ENCODE measurements around the gene CCDC201.
"Not testable (repeated sequence)": the region's sequence is repeated elsewhere in the genome, so short reads cannot be mapped to it uniquely, and the experiment has no call there.

DNA sequence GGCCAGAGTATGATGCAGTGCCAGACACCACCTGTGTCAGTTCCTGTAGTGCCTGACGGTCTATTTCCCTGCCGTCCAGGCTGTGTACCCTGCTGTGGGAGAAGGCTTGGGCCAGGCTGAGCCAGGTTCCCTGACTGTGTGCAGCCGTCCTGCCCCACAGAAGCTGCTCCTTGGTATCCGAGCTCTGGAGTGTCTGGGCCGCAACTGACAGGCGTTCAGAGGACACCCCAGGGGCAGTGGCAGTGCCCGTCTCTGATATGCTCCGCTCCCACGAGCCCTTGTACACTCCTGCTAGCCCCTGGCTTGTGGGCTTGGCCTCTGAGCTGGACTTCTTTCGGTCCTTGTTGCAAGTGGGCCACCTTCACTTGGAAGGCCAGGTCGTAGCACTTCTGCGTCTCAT, 55.0 kb downstream of the CCDC201 start:
- TF ChIP-seq CTCF (IDR thresholded peaks at IDR 0.05; ENCODE audit: low read depth, low read length, poor library complexity, severe bottlenecking); EZH2phosphoT487 (IDR thresholded peaks at IDR 0.05; ENCODE audit: borderline replicate concordance, low read length): not testable (repeated sequence)

Measured in DOHH2 (cell line).